GM19397 (cell line): ENCODE results near the gene TAOK2.
"Not testable (repeated sequence)": the region's sequence is repeated elsewhere in the genome, so short reads cannot be mapped to it uniquely, and the experiment has no call there.

Experiments used
- ATAC-seq: cut with Tn5 transposase; IDR thresholded peaks from one replicate; pipeline ENCODE4 v1.9.1; 2021; ENCODE audit warnings: mild to moderate bottlenecking, moderate library complexity; ENCODE audit not compliant: unreplicated experiment

The TAOK2 gene

DNA sequence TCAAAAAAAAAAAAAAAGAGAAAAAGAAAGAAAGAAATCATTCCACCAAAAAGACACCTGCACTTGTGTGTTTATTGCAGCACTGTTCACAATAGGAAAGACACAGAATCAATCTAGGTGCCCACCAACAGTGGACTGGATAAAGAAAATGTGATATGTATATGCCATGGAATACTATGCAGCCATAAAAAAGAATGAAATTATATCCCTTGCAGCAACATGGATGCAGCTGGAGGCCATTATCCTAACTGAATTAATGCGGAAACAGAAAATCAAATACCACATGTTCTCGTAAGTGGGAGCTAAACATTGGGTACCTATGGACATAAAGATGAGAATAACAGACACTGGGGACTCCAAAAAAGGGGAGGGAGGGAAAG is 43.6 kb downstream of the TAOK2 start:
- no peak for ATAC-seq

DNA sequence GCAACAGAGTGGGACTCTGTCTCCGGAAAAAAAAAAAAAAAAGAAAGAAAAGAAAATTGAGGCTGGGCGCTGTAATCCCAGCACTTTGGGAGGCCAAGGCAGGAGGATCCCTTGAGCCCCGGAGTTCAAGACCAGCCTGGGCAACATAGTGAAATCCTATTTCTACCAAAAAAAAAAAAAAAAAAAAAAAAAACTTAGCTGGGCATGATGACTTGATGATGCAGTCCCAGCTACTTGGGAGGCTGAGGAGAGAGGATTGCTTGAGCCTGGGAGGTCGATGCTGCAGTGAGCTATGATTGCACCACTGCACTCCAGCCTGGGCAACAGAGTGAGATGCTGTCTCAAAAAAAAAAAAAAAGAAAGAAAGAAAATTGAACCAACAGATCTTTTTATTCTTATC is 44.3 kb downstream of the TAOK2 start:
- not testable (repeated sequence) for ATAC-seq

DNA sequence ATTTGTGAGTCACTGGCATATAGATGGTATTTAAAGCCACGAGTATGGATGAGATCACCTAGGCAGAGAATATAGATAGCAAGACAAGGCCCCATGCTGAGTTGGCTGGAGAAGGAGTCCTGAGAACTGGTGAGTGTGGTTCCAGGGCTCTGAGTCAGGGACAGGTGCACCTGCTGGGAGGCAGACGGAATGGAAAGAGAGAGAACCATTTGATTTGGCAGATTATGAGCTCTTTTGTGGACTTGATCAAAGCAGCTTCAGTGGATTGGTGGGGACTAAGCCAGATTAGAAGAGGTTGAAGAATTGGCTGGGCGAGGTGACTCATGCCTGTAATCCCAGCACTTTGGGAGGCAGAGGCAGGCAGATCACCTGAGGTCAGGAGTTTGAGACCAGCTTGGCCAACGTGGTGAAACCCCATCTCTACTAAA is 45.1 kb downstream of the TAOK2 start:
- no peak for ATAC-seq

DNA sequence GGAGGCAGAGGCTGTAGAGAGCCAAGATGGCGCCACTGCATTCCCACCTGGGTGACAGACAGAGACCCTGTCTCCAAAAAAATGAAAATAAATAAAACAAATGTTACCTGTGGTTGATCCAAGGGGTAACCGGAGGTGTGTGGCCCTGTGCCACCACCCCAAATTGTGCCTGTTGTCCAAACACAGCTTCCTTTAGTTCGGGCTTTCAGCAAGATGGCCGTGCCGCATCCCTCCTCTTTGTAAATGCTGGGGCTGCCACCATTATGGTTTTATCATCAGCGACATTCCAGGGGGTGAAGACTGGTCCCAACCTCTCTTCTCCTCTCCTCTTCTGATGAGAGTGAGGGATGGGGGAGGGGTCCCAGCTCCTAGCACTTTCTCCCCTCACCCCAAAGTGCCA is 49.2 kb downstream of the TAOK2 start, which contains the start of gene C16orf92:
Gene C16orf92, plus strand, starts transcription at position 312 of the 400 bp plus-strand sequence. CDS start 143 bp downstream, outside the sequence.
- ATAC-seq: no peak

DNA sequence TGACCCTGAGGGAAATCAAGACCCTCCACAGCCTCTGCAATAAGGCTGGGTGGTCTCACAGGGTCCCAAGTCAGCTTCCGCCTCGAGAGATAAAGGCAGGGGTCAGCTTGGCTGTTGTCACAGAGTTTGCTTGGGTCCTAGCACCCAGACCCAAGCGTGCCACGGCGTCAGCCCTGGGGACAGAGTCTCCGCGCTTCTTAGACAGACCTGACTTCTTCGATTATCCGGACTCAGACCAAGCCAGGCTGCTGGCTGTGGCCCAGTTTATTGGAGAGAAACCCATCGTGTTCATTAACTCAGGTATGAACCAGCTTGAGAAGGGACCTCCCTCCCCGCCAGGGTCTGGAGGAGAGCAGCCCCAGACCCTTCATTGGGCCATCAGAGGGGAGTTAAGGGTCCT is 49.9 kb downstream of the TAOK2 start:
- no peak for ATAC-seq

DNA sequence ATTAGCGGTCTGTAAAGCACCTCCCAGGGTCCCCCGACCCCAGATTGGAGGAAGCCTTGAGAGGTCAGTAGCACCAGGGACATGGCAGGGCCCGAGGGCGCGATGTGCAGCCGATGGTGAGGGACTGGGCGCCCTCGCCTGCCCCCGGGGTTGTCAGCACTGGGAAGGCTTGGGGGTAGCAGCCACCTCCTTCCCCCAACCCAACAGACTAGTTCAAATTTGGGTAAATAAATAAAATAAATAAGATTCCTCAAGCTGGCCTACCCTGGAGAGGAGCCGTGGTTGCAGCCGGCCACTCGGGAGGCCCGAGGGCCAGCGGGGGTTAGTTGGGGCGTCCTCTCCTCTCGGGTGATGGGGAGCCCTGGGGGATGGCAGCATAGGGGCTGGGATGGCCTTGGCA is 50.8 kb downstream of the TAOK2 start:
- ATAC-seq: no peak

DNA sequence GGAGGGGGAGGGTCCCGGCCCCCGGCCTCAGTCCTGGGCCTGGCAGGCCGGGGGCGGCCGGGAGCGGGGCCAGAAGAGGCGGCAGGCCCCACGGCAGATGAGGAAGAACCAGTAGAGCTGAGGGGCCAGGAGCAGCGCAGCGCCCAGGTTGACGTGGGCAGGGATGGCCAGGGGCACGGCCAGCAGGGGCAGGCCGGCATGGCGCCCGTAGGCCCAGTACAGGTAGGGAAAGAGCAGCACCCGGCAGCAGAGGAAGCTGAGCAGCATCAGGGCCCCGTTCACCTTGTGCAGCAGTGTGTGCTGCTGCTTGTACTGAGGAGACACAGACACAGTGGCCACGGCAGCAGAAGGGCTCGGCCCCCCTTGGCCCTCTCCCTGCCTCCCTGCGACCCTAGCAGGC is 51.5 kb downstream of the TAOK2 start:
- no peak for ATAC-seq

DNA sequence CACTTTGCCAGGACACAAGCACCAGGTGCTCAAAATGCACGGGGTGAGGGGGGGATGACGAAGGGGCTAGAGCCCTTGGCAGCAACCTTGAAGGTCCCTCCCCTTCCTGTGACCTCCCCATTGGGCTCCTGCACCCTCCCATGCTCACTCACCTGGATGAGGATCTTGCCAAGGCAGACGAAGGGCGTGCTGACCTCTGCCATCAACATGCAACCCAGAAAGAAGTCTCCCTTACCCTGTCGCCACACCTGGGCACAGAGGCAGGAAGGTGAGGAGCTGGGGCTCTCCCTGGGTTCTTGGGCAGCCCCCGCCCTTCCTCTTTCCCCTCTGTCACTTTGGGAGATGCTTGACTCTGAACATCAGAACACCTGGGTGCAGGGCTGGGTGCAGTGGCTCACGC is 51.9 kb downstream of the TAOK2 start:
- ATAC-seq: no peak

DNA sequence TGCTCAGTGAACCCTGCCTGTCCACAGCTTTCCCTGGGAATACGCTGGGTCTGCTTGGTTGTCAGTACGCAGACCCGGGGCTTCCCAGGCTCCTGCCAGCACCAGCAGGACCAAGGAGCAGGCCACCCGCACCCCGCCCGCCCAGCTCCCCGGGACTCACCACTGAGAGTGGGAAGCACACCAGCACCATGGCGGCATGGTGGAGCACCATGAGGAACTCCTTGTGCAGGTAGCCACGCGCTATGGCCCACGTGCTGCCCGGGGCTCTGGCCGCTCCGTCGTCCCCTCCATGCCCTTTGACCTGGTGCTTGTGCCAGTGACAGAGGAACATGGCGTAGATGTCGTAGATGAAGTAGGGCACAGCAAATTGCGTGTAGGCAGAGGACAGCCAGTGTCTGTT is 52.8 kb downstream of the TAOK2 start:
- no peak for ATAC-seq

DNA sequence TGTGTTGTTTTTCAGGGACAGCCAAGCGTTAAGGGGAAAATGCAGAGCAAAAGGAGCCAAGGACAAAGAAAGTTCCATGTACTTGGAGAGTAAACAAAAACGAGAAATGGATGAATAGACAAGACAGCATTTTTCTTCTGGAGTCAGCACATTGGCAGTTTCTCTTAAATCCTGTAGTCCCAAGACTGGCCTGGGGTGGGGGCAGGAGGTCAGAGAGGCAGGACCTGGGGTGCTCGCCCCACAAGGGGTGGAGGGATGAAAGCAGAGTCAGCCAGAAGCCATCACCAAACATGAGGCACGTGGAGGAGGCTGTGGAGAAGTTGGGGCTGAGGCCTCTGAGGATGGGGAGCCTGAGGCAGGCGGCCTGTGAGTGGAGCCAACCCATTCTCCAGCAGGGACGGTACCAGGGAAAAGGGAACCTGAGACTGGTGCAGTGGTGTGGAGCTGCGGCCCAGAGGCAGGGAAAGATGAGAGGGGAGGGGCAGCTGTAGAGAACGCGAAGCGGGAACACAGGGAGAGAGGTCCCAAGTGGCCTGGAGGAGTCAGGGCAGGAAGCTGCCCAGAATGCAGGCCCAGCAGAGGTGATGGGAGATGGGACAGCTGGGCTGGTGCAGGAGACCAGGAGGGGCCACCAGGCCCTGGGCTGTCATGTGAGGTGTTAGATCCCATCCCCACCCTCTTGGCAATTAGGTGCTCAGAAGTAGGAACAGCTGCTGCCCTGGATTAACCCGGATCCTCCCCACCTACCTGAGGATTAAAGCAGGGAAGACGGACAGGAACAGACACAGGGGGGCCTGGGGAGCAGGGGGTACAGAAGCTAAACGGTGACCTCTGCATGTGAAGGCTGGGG is 54.1 kb downstream of the TAOK2 start:
- no peak for ATAC-seq

DNA sequence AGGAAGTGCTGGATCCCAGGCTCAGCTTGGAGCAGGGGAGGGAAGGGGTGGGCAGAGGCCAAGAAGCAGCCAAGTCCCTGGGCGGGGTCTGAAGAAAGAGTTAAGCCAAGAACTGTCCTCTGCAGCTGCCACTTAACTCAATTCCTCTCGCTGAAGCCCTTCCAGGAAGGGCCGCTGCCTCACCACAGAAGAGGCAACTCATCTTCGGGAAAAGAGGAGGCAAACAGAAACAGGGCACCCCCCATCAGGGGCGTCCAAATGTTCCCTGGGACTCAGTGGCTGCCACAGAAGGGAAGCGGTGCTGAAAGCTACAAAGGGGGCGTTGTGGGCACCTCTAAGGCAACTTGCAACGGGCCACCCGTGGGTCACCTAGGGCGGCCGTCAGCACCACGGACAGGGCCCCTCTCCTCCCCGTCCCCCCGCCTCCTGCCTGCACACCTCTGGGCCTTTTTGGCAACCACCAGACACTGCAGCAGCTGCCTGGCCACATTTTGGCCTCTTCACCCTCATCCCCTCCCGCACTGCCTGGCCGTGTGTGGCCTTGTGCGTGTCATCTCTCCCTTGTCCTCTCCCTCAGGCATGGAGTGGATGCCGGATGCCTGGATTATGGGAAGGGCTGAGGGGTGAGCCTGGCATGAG is 54.9 kb downstream of the TAOK2 start:
- no peak for ATAC-seq

DNA sequence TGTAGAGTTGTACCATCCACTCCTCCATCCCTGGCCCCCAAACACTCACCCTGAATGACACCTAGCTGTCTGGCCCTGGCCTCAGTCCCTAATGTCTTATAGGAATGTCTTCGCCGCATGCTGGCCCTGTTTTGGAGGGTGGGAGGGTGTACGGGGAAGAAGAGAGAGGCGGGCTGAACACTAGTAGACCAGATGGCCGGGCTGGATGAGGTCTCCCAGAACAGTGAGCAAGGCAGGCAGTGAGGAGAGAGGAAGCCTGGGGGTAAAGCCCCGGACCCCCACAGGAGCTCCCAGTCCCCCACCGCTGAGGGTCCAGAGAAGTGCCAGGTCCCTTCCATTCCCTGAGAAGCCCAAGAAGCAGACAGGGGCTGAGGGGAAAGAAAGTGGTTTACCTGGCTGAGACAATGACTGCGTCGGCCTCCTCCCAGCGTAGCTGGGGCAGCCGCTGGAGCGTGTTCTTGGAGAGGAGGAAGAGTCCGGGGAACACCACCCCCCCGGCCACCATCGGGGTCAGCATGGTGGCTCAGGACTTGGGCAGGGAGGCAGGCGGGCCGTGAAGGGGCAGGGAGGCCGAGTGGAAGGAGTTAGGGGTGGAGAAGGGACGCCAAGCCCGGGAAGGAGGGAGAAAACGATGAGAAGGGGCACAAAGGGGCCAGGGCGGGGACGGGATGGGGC is 56.5 kb downstream of the TAOK2 start:
- ATAC-seq: no peak

DNA sequence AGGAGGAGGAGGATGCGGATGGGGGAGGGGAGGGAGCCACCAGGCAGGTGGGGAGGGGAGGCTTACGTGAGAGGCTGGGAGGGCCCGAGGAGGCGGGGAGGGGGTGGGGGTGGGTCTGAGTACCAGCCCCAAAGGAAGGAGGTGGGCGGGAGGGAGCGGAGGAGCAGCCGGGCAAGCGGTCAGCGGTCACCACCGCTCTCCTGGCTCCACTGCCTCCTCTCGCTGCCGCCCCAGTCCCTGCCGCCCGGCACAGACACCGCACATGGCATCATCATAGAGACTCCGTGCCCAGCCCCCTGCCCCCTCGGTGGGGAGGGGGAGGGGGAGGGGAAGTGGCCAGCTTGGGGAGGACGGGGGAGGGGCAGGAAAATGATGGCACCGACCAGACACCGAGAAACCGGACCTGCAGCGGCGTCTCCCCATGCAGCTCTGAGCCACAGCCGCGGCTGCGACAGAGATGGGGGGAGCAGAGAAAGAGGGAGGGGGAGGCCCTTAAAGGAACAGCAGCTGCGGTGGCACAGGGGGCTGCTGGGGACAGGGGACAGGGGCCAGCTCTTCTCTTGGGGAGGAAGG is 57.3 kb downstream of the TAOK2 start, which contains the start of gene TLCD3B:
Gene TLCD3B, minus strand, starts transcription at position 431 of the 573 bp plus-strand sequence. CDS start 744 bp downstream, outside the sequence.
- no peak for ATAC-seq

DNA sequence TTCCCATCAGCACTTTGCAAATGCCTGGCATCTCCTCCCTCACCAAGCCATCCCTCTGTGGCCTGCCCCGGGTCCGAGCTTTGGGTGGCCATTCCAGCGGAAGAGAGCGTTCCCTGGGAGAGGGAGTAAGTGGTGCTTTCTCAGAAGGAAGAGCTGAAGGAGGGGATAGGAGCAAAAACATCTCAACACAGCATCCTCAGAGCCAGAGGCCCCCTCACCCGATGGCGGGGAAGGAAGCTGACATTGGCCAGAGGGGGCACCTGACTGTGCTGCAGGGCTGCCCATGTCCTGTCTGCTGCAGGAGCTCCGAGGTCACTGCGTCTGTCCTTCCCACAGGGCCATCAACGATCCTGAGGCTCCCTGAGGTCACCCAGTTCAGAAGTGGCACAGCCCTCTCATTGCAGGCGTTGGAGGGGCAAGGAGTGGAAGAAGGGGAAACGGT is 57.8 kb downstream of the TAOK2 start:
- ATAC-seq: no peak

DNA sequence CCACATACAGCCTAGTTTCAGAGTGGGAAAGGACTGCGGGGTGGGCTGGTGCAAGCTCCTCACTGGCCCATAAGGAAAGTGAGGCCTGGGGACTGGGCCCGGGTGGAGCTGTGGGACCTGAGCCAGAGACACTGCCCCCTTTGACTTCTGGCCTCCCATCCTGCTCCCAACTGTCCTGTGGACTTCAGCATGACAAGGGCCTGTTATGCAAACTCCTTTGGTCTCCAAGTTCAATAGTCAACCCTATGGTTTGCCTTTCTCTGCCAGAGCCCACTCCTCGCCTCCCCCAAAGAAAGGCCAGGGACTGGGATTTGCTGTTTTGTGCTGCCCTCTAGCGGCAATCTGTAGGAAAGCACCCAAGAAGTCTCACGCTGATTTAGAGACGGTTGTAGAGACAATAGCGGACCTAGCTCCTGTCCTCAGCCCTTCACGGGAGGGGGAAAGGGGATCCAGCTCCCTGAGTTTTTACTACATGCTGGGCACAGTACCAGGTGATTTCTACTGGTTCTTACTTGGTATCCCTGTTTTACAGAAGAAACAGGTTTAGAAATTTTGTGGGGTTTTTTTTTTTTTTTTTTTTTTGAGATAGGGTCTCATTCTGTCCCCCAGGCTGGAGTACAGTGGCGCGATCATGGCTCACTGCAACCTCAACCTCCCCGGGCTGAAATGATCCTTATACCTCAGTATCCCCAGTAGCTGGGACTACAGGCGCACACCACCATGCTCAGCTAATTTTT is 58.6 kb downstream of the TAOK2 start:
- no peak for ATAC-seq

DNA sequence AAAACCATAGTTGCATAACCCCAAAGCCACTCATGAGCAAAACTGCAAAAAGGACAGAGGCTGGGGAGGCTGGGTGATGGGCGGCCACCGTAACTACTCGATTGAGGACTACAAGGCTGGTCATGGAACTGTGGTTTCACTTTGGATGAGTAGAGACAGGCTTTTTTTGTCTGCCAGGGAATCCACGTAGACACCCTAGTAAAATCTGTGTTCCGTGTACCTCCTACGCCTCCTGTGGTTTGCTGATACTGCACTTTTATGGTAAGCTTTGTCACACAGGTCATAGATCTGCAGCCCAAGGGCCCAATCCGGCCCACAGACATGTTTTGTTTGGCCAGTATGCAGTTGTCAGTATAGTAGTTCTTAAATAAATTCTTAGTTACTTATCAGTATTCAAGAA is 59.6 kb downstream of the TAOK2 start:
- ATAC-seq: no peak

DNA sequence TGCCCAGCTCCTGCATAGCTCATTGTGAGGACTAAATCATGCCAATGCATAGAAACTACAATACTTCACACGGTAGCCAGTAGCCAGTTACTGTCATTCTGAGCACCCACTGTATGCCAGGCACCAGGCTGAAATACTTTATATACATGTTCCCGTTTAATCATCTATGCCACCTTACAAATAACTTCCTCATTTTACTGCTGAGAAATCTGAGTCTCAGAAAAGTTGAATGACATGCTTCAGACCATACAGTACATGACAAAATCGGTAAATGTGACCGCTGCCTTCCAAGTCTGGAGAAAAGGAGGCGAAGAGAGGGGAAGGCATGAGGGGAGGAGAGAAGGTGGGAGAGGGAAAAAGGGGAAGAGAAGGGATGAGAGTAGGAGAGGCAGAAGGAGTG is 66.6 kb downstream of the TAOK2 start:
- no peak for ATAC-seq

DNA sequence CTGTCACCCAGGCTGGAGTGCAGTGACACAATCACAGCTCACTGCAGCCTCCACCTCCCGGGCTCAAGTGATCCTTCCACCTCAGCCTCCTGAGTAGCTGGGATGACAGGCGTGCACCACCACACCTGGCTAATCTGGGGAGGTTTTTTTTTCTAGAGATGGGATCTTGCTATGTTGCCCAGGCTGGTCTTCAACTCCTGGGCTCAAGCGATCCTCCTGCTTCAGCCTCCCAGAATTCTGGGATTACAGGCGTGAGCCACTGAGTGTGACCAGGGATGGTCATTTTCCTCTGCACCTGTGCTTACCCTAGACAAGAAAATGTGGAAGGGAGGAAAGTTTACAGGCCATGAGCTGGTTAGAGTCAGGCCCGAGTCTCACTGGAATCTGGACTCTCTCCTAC is 67.0 kb downstream of the TAOK2 start:
- not testable (repeated sequence) for ATAC-seq

DNA sequence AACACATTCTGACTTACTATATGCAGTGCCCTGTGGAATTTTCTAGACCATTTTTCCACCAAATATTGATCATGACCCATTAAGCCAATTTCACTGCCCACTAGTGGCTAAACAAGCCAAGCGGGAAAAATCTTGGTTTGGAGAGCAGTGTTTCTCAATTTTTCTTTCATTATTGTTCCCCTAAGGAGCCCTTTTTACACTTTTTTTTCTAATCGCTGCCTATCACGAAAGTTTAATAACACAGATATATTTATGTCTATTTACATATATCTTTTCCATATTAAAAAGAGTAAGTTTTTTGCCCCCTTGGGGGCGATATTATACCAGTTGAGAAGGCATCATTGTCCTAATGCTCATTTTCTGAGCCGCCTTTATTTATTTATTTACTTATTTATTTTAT is 68.2 kb downstream of the TAOK2 start:
- no peak for ATAC-seq
